A549 treated with dexamethasone at 1 μM for 4 hours (cell line): ENCODE data around the gene TXNDC15. TPM values are rescaled to one million over a fixed set of nuclear protein-coding genes. Genes with fewer than 3 reads are reported as not detected.

Source experiments
- total RNA-seq: library from RNA; stranded (reverse); fragments of 200-300 nt; extraction: Qiagen RNA extraction; gene quantifications from 5 replicates; pipeline ENCODE4 v1.2.3, GENCODE V29; 2022

The TXNDC15 gene
- total RNA-seq = 53.3 to 62.7 TPM (median 56.3 TPM) in 5 replicates

DNA sequence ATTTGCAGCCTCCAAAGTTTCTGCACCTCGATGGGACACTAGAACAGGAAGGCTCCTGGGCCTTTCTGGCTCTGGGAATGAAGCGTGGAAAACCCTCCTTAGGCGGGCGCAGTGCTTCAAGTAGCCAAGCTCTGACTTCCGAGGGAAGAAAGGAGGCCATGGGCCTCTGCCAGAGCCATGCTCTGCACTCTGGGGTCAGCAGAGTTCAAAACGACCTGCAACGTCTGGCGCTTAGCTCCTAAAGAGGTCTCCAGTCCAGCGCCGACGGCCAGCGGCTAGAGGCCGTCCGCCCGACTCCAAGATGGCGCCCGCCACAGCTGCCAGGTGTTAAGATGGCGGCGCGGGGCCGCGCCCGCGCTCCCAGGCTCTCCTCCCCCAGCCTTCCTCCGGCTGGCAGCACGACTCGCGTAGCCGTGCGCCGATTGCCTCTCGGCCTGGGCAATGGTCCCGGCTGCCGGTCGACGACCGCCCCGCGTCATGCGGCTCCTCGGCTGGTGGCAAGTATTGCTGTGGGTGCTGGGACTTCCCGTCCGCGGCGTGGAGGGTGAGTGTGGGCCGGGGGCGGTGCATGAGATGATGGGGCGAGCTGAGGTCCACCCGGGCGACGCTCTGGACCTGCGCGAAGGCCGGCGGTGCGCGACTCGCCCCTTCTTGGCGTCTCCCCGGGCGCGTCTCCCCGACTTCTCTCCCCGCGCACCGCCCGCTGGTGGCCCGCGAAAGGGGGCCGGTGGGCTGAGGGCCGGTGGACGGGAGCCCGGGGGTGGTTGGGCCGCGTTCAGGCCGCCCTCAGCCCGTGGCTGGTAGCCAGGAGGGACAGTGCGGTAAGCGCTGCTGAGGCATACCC lies at the start of gene TXNDC15:
TSS of gene TXNDC15 (plus strand) at position 385 of the 844 bp plus-strand sequence. CDS start at position 442, 57 bp downstream.

DNA sequence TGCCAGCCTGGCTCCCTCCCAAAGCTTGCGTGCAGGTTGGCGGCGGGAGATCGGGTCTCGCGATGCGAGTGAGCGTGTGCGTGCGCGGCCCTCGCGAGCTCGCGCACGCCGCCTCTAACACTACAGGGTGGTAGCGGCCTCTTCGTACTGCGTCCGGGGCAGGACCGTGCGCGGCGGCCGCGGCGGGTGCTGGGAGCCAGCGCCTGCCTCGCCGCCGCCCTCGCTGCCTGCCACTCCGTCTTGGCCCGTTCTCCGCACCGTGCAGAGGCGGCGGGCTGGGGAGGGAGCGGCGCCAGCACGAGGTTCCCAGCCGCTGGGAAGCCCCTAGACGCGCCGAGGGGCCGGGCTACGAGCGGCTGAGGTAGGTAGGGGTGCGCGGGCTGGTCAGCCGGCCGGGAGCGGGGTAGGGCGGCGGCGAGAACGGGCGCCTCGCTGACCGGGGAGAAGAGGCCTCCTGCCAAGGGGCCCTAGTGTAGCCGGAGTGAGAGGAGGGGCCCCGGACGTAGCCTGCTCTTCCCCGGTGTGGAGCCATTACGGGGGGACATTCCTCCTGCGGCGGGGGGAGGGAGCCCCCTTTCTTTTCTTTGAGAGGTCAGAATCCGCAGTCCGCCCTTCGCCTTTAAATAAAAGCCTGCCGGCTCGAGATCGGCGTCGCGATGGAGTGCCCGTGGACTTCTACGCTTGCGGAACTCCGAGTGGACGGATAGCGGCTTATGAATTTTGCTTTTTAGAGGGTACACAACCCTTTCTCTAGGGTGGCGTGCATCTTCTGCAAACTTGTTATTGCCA lies 28.1 kb upstream of the TXNDC15 start, which contains the start of gene C5orf24:
TSS of gene C5orf24 (plus strand) at position 117 of the 789 bp plus-strand sequence. CDS start 8,933 bp downstream, outside the sequence.

GRCh38 chr5:134904610-134905245 lies 30.6 kb downstream of the TXNDC15 start, which contains the start of gene PCBD2:
TSS of gene PCBD2 (plus strand) at chr5:134905131. CDS start at chr5:134905140, 9 bp downstream.

Other genes starting within 250 kb of the TXNDC15 start
- 46.1 to 65.9 TPM (median 50.4 TPM) in 5 replicates for gene SAR1B, start 241.5 kb upstream of the TXNDC15 start, total RNA-seq
- 10.8 to 18.5 TPM (median 17.5 TPM) in 5 replicates for gene SEC24A, start 225.6 kb upstream of the TXNDC15 start, total RNA-seq
- 21.6 to 26.8 TPM (median 25.9 TPM) in 5 replicates for gene CAMLG, start 135.8 kb upstream of the TXNDC15 start, total RNA-seq
- 58.2 to 77.1 TPM (median 72.3 TPM) in 5 replicates for gene DDX46, start 115.6 kb upstream of the TXNDC15 start, total RNA-seq
- 15.9 to 26.0 TPM (median 24.3 TPM) in 5 replicates for gene C5orf24, start 28.4 kb upstream of the TXNDC15 start, total RNA-seq
- 9.4 to 11.3 TPM (median 10.8 TPM) in 5 replicates for gene PCBD2, start 30.8 kb downstream of the TXNDC15 start, total RNA-seq
- gene CATSPER3, start 93.5 kb downstream of the TXNDC15 start, total RNA-seq = 0.21 to 0.49 TPM (median 0.37 TPM) in 5 replicates
- 18.8 to 33.5 TPM (median 31.7 TPM) in 5 replicates for gene PITX1, start 159.9 kb downstream of the TXNDC15 start, total RNA-seq